K562 (cell line): Measurements from ENCODE around the gene TENT5A. TPM values are rescaled to one million over a fixed set of nuclear protein-coding genes. Genes with fewer than 3 reads are reported as not detected.

ENCODE experiments used
- ATAC-seq: fragments of 200-7000 bp; cut with Tn5 transposase; 3 replicates; pipeline ENCODE4 v1.9.1; 2020; ENCODE audit warnings: moderate library complexity
- BruUV-seq: library from RNA; stranded (reverse); fragments of 400-500 nt; replicated peaks from 2 replicates; lab custom pipeline; 2021; lab: Mats Ljungman, UMichigan
- CTCF ChIA-PET: fragments of 300-600 bp; formaldehyde crosslinking; extraction: SDS; loops from one replicate; lab custom pipeline; 2021; ENCODE audit warnings: low intra/inter-chr PET ratio; lab: Yijun Ruan, JAX
- POLR2A ChIA-PET: fragments of 300-600, 350-650 bp; sonication (Branson Sonifier 250); formaldehyde crosslinking; extraction: SDS; loops from one replicate; lab custom pipeline; 2021; ENCODE audit warnings: antibody characterized with exemption, inconsistent platforms; lab: Yijun Ruan, JAX
- DNase-seq, 4 experiments: peaks; one replicate each; pipeline versions ENCODE4 v3.0.0 to v3.0.0-alpha.2; 2011 to 2018; ENCODE audit warnings: low spot score in 3 of 4, mixed read lengths in 3 of 4; ENCODE audit errors: extremely low read depth in 1 of 4
- FAIRE-seq: peaks from 2 replicates; lab custom pipeline; 2011; peaks lifted over from hg19 to GRCh38; lab: Jason Lieb, UNC
- H2AFZ ChIP-seq: 2 replicates; pipeline ENCODE4 v1.6.0; 2011; ENCODE audit warnings: low read depth, low read length, control low read depth, inconsistent platforms
- H3K27ac ChIP-seq: fragments of 200-600 bp; 3 replicates; pipeline ENCODE4 v1.8.0; 2011; ENCODE audit warnings: low read depth, mild to moderate bottlenecking, control low read depth, inconsistent platforms, low read length, moderate library complexity, mixed read lengths; ENCODE audit errors: extremely low read depth
- H3K27me3 ChIP-seq, 2 experiments: fragments of 300-600 bp in 1 of 2; 2 replicates in 1 of 2; 3 replicates in 1 of 2; pipeline versions ENCODE4 v1.6.0 to v1.8.0; 2011; ENCODE audit warnings: inconsistent platforms in 2 of 2, low read length in 2 of 2, mild to moderate bottlenecking in 1 of 2, mixed read lengths in 1 of 2, moderate library complexity in 1 of 2; ENCODE audit not compliant: control insufficient read depth in 2 of 2, insufficient read depth in 2 of 2
- H3K36me3 ChIP-seq: fragments of 300-600 bp; 3 replicates; pipeline ENCODE4 v1.8.0; 2011; ENCODE audit warnings: mild to moderate bottlenecking, low read length, inconsistent platforms; ENCODE audit not compliant: control insufficient read depth, insufficient read depth
- H3K4me1 ChIP-seq, 2 experiments: fragments of 200-600 bp in 1 of 2; replicated peaks in 1 of 2; 2 replicates in 1 of 2; 3 replicates in 1 of 2; pipeline versions ENCODE4 v1.5.1 to v1.8.0; 2011; ENCODE audit warnings: inconsistent platforms in 2 of 2, low read length in 2 of 2, mild to moderate bottlenecking in 1 of 2, mixed read lengths in 1 of 2, moderate library complexity in 1 of 2; ENCODE audit not compliant: control insufficient read depth in 2 of 2, insufficient read depth in 2 of 2
- H3K4me2 ChIP-seq: 2 replicates; pipeline ENCODE4 v1.6.1; 2011; ENCODE audit warnings: low read length, control low read depth, inconsistent platforms, mixed read lengths; ENCODE audit not compliant: insufficient read depth
- H3K4me3 ChIP-seq: fragments of 200-600 bp; sonication (generic), shearing (Covaris generic); 2 replicates; pipeline ENCODE4 v1.5.1; 2016; ENCODE audit warnings: control low read depth, inconsistent platforms
- H3K79me2 ChIP-seq: fragments of 200-600 bp; 3 replicates; pipeline ENCODE4 v1.8.0; 2011; ENCODE audit warnings: low read length, inconsistent platforms; ENCODE audit not compliant: control insufficient read depth, insufficient read depth
- H3K9ac ChIP-seq, 2 experiments: 2 replicates each; pipeline versions ENCODE4 v1.6.0 to v1.6.1; 2011; ENCODE audit warnings: low read depth in 2 of 2, low read length in 2 of 2, control low read depth in 1 of 2, inconsistent platforms in 1 of 2, mild to moderate bottlenecking in 1 of 2, mixed read lengths in 1 of 2; ENCODE audit not compliant: insufficient read depth in 1 of 2
- H3K9me1 ChIP-seq: one replicate; pipeline ENCODE4 v1.6.0; 2011; ENCODE audit warnings: inconsistent platforms, mild to moderate bottlenecking, low read length, moderate library complexity; ENCODE audit not compliant: control insufficient read depth, insufficient read depth
- H3K9me3 ChIP-seq: replicated peaks from 2 replicates; pipeline ENCODE4 v1.5.1; 2011; ENCODE audit warnings: low read depth, low read length, inconsistent platforms; ENCODE audit not compliant: control insufficient read depth, insufficient read depth
- H4K20me1 ChIP-seq: replicated peaks from 2 replicates; pipeline ENCODE4 v1.6.1; 2011; ENCODE audit warnings: low read length, inconsistent platforms, mixed read lengths; ENCODE audit not compliant: control insufficient read depth, insufficient read depth
- FOXA3 ChIP-seq, 2 experiments: fragments of 450-650 bp in 1 of 2; sonication (generic) in 1 of 2; formaldehyde crosslinking; IDR thresholded peaks in 1 of 2; conservative IDR thresholded peaks in 1 of 2; 2 replicates each; pipeline versions ENCODE4 v1.4.0 to v1.8.0; 2020 to 2022; ENCODE audit warnings: mild to moderate bottlenecking in 2 of 2, missing genetic modification reagents in 1 of 2
- NONO ChIP-seq, 2 experiments: fragments of 200-400 bp in 1 of 2; fragments of 450-650 bp in 1 of 2; formaldehyde crosslinking in 1 of 2; IDR thresholded peaks; 2 replicates each; pipeline ENCODE4 v1.6.1; 2017; ENCODE audit warnings: low read depth in 2 of 2, mild to moderate bottlenecking in 2 of 2, moderate library complexity in 2 of 2, low read length in 1 of 2
- ZNF764 ChIP-seq: fragments of 250-450 bp; sonication (Bioruptor Pico); IDR thresholded peaks from 2 replicates; pipeline ENCODE4 v1.4.0; 2020; ENCODE audit warnings: low read depth, mild to moderate bottlenecking, moderate library complexity
- WGBS: fragments of 100-300 bp; shearing (Covaris generic); methylation state at CpG from one replicate; pipeline ENCODE4 v1.1.6; 2016; ENCODE audit warnings: low coverage, mixed read lengths; ENCODE audit not compliant: insufficient coverage; ENCODE audit errors: missing lambda C conversion rate; 5-methylcytosine and 5-hydroxymethylcytosine counted together
- in situ Hi-C: fragments of 300-500 bp; cut with MboI; formaldehyde crosslinking; loops from 4 replicates; pipeline ENCODE4 v1.15.0; 2018; ENCODE audit warnings: inconsistent platforms, mixed read lengths
- intact Hi-C: fragments of 100-400 bp; cut with micrococcal nuclease; formaldehyde crosslinking; loops from 2 replicates; pipeline ENCODE4 v1.14.2; 2022
- polyA plus RNA-seq, 8 experiments: library from polyadenylated mRNA; depleted of rRNA in 4 of 8; stranded (reverse) in 5 of 8; unstranded in 3 of 8; fragments of >200 nt; fragmentation: Nextera tagmentation in 2 of 8; fragmentation: Illumina TruSeq in 1 of 8; extraction: Ambion mirVana in 2 of 8; extraction: Trizol in 1 of 8; gene quantifications; 2 replicates each; pipeline versions ENCODE4 v1.2.1 to v1.2.3, GENCODE V29; 2011 to 2014; ENCODE audit warnings: inconsistent platforms in 1 of 8, missing spikeins in 1 of 8
- total RNA-seq, 7 experiments: library from RNA; depleted of rRNA in 6 of 7; stranded (reverse); fragments of >200 nt in 6 of 7; fragmentation: Illumina TruSeq in 2 of 7; extraction: Trizol in 2 of 7; gene quantifications; 2 replicates each; pipeline versions ENCODE4 v1.2.1 to v1.2.3, GENCODE V29; 2011 to 2021; ENCODE audit warnings: low replicate concordance in 1 of 7
- TF ChIP-seq, protein P1 (sequence below): sonication (generic); formaldehyde crosslinking; IDR thresholded peaks from 2 replicates; pipeline ENCODE4 v1.4.0; 2020; ENCODE audit warnings: mild to moderate bottlenecking, missing genetic modification reagents
- TF ChIP-seq, protein P2 (sequence below): sonication (generic); formaldehyde crosslinking; IDR thresholded peaks from 2 replicates; pipeline ENCODE4 v1.8.0; 2023; ENCODE audit warnings: missing genetic modification reagents, mild to moderate bottlenecking, borderline replicate concordance
- TF ChIP-seq, protein P3 (sequence below): fragments of 250-450 bp; sonication (Bioruptor Pico); IDR thresholded peaks from 2 replicates; pipeline ENCODE4 v1.4.0; 2020
- TF ChIP-seq, protein P4 (sequence below): fragments of 450-650 bp; formaldehyde crosslinking; IDR thresholded peaks from 2 replicates; pipeline ENCODE4 v1.4.0; 2020; ENCODE audit warnings: mild to moderate bottlenecking, moderate library complexity
- TF ChIP-seq, protein P5 (sequence below): fragments of 250-450 bp; sonication (Bioruptor Pico); IDR thresholded peaks from 2 replicates; pipeline ENCODE4 v1.9.0; 2021; ENCODE audit warnings: mild to moderate bottlenecking
- TF ChIP-seq, protein P6 (sequence below): fragments of 250-450 bp; sonication (Bioruptor Pico); IDR thresholded peaks from 2 replicates; pipeline ENCODE4 v1.5.0; 2021

Gene TENT5A
- total and polyA plus RNA-seq, 9 of the 15 experiments (the other 6 are each of a cell fraction or from before 2014, with no cell fraction given): 0.77 to 2.3 (median 1.3) TPM

DNA sequence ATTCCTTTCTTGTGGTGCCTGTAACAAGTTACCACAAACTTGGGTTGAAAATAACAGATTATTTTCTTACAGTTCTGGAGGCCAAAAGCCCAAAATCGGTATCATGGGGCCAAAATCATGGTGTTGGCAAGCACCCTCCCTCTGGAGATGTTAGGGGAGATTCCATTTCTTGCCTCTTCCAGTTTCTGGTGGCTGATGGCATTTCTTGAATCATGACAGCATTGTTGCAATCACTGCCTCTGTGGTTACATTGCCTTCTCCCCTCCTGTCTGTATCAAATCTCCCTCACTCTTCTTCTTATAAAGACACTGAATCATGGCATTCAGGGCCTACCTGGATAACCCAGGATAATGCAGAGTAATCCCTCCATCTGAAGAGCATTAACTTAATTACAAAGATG lies 17.9 kb upstream of the TENT5A start:
- CTCF ChIA-PET: no interaction called here

More for the DNA sequence above, 17.9 kb upstream of the TENT5A start:
- no TSS peak for BruUV-seq
- no peaks in the 10 kb centered on the region for H3K9me3 ChIP-seq
- no peak for ATAC-seq
- in situ Hi-C loops (no loop called here), intact Hi-C loops (no loop called here)
- no peak for DNase-seq
- H3K4me3 ChIP-seq: no peak overlapping the region
- TF ChIP-seq, protein P1, sequence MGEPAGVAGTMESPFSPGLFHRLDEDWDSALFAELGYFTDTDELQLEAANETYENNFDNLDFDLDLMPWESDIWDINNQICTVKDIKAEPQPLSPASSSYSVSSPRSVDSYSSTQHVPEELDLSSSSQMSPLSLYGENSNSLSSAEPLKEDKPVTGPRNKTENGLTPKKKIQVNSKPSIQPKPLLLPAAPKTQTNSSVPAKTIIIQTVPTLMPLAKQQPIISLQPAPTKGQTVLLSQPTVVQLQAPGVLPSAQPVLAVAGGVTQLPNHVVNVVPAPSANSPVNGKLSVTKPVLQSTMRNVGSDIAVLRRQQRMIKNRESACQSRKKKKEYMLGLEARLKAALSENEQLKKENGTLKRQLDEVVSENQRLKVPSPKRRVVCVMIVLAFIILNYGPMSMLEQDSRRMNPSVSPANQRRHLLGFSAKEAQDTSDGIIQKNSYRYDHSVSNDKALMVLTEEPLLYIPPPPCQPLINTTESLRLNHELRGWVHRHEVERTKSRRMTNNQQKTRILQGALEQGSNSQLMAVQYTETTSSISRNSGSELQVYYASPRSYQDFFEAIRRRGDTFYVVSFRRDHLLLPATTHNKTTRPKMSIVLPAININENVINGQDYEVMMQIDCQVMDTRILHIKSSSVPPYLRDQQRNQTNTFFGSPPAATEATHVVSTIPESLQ: no peak
- TF ChIP-seq, protein P2, sequence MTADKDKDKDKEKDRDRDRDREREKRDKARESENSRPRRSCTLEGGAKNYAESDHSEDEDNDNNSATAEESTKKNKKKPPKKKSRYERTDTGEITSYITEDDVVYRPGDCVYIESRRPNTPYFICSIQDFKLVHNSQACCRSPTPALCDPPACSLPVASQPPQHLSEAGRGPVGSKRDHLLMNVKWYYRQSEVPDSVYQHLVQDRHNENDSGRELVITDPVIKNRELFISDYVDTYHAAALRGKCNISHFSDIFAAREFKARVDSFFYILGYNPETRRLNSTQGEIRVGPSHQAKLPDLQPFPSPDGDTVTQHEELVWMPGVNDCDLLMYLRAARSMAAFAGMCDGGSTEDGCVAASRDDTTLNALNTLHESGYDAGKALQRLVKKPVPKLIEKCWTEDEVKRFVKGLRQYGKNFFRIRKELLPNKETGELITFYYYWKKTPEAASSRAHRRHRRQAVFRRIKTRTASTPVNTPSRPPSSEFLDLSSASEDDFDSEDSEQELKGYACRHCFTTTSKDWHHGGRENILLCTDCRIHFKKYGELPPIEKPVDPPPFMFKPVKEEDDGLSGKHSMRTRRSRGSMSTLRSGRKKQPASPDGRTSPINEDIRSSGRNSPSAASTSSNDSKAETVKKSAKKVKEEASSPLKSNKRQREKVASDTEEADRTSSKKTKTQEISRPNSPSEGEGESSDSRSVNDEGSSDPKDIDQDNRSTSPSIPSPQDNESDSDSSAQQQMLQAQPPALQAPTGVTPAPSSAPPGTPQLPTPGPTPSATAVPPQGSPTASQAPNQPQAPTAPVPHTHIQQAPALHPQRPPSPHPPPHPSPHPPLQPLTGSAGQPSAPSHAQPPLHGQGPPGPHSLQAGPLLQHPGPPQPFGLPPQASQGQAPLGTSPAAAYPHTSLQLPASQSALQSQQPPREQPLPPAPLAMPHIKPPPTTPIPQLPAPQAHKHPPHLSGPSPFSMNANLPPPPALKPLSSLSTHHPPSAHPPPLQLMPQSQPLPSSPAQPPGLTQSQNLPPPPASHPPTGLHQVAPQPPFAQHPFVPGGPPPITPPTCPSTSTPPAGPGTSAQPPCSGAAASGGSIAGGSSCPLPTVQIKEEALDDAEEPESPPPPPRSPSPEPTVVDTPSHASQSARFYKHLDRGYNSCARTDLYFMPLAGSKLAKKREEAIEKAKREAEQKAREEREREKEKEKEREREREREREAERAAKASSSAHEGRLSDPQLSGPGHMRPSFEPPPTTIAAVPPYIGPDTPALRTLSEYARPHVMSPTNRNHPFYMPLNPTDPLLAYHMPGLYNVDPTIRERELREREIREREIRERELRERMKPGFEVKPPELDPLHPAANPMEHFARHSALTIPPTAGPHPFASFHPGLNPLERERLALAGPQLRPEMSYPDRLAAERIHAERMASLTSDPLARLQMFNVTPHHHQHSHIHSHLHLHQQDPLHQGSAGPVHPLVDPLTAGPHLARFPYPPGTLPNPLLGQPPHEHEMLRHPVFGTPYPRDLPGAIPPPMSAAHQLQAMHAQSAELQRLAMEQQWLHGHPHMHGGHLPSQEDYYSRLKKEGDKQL: no peak
- TF ChIP-seq ZNF764 (no peak), NONO (IDR thresholded peaks at IDR 0.05; ENCODE audit: low read depth in 2 of 2, low read length in 1 of 2) (no peak), FOXA3 (CRISPR knock-in tag; conservative IDR thresholded peaks at IDR 0.05 in 1 of 2, IDR thresholded peaks at IDR 0.05 in 1 of 2) (no peak)
- TF ChIP-seq, protein P3, sequence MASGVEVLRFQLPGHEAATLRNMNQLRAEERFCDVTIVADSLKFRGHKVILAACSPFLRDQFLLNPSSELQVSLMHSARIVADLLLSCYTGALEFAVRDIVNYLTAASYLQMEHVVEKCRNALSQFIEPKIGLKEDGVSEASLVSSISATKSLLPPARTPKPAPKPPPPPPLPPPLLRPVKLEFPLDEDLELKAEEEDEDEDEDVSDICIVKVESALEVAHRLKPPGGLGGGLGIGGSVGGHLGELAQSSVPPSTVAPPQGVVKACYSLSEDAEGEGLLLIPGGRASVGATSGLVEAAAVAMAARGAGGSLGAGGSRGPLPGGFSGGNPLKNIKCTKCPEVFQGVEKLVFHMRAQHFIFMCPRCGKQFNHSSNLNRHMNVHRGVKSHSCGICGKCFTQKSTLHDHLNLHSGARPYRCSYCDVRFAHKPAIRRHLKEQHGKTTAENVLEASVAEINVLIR (CRISPR knock-in tag): no peak
- TF ChIP-seq, protein P4, sequence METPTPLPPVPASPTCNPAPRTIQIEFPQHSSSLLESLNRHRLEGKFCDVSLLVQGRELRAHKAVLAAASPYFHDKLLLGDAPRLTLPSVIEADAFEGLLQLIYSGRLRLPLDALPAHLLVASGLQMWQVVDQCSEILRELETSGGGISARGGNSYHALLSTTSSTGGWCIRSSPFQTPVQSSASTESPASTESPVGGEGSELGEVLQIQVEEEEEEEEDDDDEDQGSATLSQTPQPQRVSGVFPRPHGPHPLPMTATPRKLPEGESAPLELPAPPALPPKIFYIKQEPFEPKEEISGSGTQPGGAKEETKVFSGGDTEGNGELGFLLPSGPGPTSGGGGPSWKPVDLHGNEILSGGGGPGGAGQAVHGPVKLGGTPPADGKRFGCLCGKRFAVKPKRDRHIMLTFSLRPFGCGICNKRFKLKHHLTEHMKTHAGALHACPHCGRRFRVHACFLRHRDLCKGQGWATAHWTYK: no peak
- TF ChIP-seq, protein P5, sequence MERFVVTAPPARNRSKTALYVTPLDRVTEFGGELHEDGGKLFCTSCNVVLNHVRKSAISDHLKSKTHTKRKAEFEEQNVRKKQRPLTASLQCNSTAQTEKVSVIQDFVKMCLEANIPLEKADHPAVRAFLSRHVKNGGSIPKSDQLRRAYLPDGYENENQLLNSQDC: no peak
- TF ChIP-seq, protein P6, sequence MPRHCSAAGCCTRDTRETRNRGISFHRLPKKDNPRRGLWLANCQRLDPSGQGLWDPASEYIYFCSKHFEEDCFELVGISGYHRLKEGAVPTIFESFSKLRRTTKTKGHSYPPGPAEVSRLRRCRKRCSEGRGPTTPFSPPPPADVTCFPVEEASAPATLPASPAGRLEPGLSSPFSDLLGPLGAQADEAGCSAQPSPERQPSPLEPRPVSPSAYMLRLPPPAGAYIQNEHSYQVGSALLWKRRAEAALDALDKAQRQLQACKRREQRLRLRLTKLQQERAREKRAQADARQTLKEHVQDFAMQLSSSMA (CRISPR knock-in tag): no peak
- WGBS: 0% methylated on average over 1 of the region's 1 CpG
- H3K9me1 ChIP-seq: no peaks in the 10 kb centered on the region
- H3K4me2 ChIP-seq: no peak overlapping the region
- H3K27me3 ChIP-seq: no peaks in the 10 kb centered on the region
- H3K4me1 ChIP-seq: no peaks in the 10 kb centered on the region
- H2AFZ ChIP-seq: no peak overlapping the region
- no peak overlapping the region for H3K9ac ChIP-seq
- no peaks in the 10 kb centered on the region for H3K79me2 ChIP-seq
- no peak for FAIRE-seq
- POLR2A ChIA-PET: no interaction called here
- no peaks in the 10 kb centered on the region for H3K36me3 ChIP-seq
- no peak overlapping the region for H3K27ac ChIP-seq
- H4K20me1 ChIP-seq: no peaks in the 10 kb centered on the region
